Measurements from ENCODE around the gene PDLIM5. TPM values are rescaled to one million over a fixed set of nuclear protein-coding genes. Genes with fewer than 3 reads are reported as not detected.

PDLIM5 gene
- total and polyA plus RNA-seq, 4 donors: 64.4 to 762 (median 228) TPM

GRCh38 chr4:94629837-94630236, 178.1 kb downstream of the PDLIM5 start:
- WGBS, 2 donors: 29 to 35% methylated on average over 2 of the region's 2 CpGs
- DNase-seq (no peak), ATAC-seq (ENCODE audit: low FRiP score) (no peak)
- Histone ChIP-seq H3K27me3 (ENCODE audit: control insufficient read depth in 1 of 2, insufficient read depth in 2 of 2, low read length in 1 of 2) (no peaks in the 10 kb centered on the region), H3K4me3 (ENCODE audit: low read length in 2 of 2) (no peak overlapping the region), H3K4me1 (ENCODE audit: control insufficient read depth in 1 of 2, insufficient read depth in 2 of 2, low read length in 2 of 2) (peaks cover 0 to 6% of the 10 kb centered on the region in 2 donors), H3K27ac (ENCODE audit: low read depth in 1 of 2, low read length in 2 of 2) (no peak overlapping the region), H3K9me3 (ENCODE audit: control insufficient read depth, low read length) (no peaks in the 10 kb centered on the region), H3K36me3 (ENCODE audit: control insufficient read depth in 1 of 2, insufficient read depth in 2 of 2, low read length in 1 of 2) (peaks cover 0 to 5% of the 10 kb centered on the region in 2 donors)
- intact Hi-C loops (cut with DNase I): loop anchor here in 1 of 2 donors (5.0 to 10.0 kb wide), 2 partner anchors 325 to 472 kb away; no protein-coding TSS in a partner anchor

- H3K27me3 ChIP-seq (ENCODE audit: control insufficient read depth in 1 of 2, insufficient read depth in 2 of 2, low read length in 1 of 2): no peaks in the 10 kb centered on the region
- intact Hi-C loops (cut with DNase I): no loop called here
- H3K4me3 ChIP-seq (ENCODE audit: low read length in 2 of 2): no peak overlapping the region
- 77 to 87% methylated on average over 2 of the region's 2 CpGs for whole genome bisulfite sequencing, 2 donors
- H3K9me3 ChIP-seq (ENCODE audit: control insufficient read depth, low read length): no peaks in the 10 kb centered on the region
- DNase-seq: no peak
- peaks cover 2 to 5% of the 10 kb centered on the region in 2 donors for H3K36me3 ChIP-seq (ENCODE audit: control insufficient read depth in 1 of 2, insufficient read depth in 2 of 2, low read length in 1 of 2)
- peaks cover 0 to 6% of the 10 kb centered on the region in 2 donors for H3K4me1 ChIP-seq (ENCODE audit: control insufficient read depth in 1 of 2, insufficient read depth in 2 of 2, low read length in 2 of 2)
- no peak overlapping the region for H3K27ac ChIP-seq (ENCODE audit: low read depth in 1 of 2, low read length in 2 of 2)
- ATAC-seq (ENCODE audit: low FRiP score): peak; percentile 33
Measured at GRCh38 chr4:94634271-94634670, 182.5 kb downstream of the PDLIM5 start.

GRCh38 chr4:94635177-94635576, 183.4 kb downstream of the PDLIM5 start:
- Histone ChIP-seq H3K36me3 (ENCODE audit: control insufficient read depth in 1 of 2, insufficient read depth in 2 of 2, low read length in 1 of 2) (peaks cover 2 to 6% of the 10 kb centered on the region in 2 donors), H3K9me3 (ENCODE audit: control insufficient read depth, low read length) (no peaks in the 10 kb centered on the region), H3K4me1 (ENCODE audit: control insufficient read depth in 1 of 2, insufficient read depth in 2 of 2, low read length in 2 of 2) (peaks cover 0 to 2% of the 10 kb centered on the region in 2 donors), H3K27me3 (ENCODE audit: control insufficient read depth in 1 of 2, insufficient read depth in 2 of 2, low read length in 1 of 2) (no peaks in the 10 kb centered on the region), H3K4me3 (ENCODE audit: low read length in 2 of 2) (no peak overlapping the region), H3K27ac (ENCODE audit: low read depth in 1 of 2, low read length in 2 of 2) (no peak overlapping the region)
- no peak for ATAC-seq (ENCODE audit: low FRiP score)
- intact Hi-C loops (cut with DNase I): no loop called here
- WGBS, 2 donors: 87 to 93% methylated on average over 2 of the region's 2 CpGs
- no peak for DNase-seq

GRCh38 chr4:94636004-94636403, 184.3 kb downstream of the PDLIM5 start:
- no peak overlapping the region for H3K27ac ChIP-seq (ENCODE audit: low read depth in 1 of 2, low read length in 2 of 2)
- peaks cover 2 to 8% of the 10 kb centered on the region in 2 donors for H3K36me3 ChIP-seq (ENCODE audit: control insufficient read depth in 1 of 2, insufficient read depth in 2 of 2, low read length in 1 of 2)
- no peak for DNase-seq

GRCh38 chr4:94639298-94639697, 187.6 kb downstream of the PDLIM5 start:
- intact Hi-C loops (cut with DNase I): no loop called here
- no peak for DNase-seq
- Histone ChIP-seq H3K27me3 (ENCODE audit: control insufficient read depth in 1 of 2, insufficient read depth in 2 of 2, low read length in 1 of 2) (no peaks in the 10 kb centered on the region), H3K36me3 (ENCODE audit: control insufficient read depth in 1 of 2, insufficient read depth in 2 of 2, low read length in 1 of 2) (peaks cover 2 to 3% of the 10 kb centered on the region in 2 donors), H3K27ac (ENCODE audit: low read depth in 1 of 2, low read length in 2 of 2) (no peak overlapping the region), H3K4me3 (ENCODE audit: low read length in 2 of 2) (no peak overlapping the region), H3K4me1 (ENCODE audit: control insufficient read depth in 1 of 2, insufficient read depth in 2 of 2, low read length in 2 of 2) (no peaks in the 10 kb centered on the region), H3K9me3 (ENCODE audit: control insufficient read depth, low read length) (no peaks in the 10 kb centered on the region)
- no peak for ATAC-seq (ENCODE audit: low FRiP score)
- WGBS, 2 donors: 65 to 78% methylated on average over 2 of the region's 2 CpGs

More at GRCh38 chr4:94636004-94636403, 184.3 kb downstream of the PDLIM5 start:
- Histone ChIP-seq H3K4me3 (ENCODE audit: low read length in 2 of 2) (no peak overlapping the region), H3K27me3 (ENCODE audit: control insufficient read depth in 1 of 2, insufficient read depth in 2 of 2, low read length in 1 of 2) (no peaks in the 10 kb centered on the region), H3K4me1 (ENCODE audit: control insufficient read depth in 1 of 2, insufficient read depth in 2 of 2, low read length in 2 of 2) (peaks cover 0 to 2% of the 10 kb centered on the region in 2 donors), H3K9me3 (ENCODE audit: control insufficient read depth, low read length) (no peaks in the 10 kb centered on the region)
- 76 to 77% methylated on average over 2 of the region's 2 CpGs for WGBS, 2 donors
- ATAC-seq (ENCODE audit: low FRiP score): no peak
- intact Hi-C loops (cut with DNase I): no loop called here

GRCh38 chr4:94640151-94640550, 188.4 kb downstream of the PDLIM5 start:
- intact Hi-C loops (cut with DNase I): no loop called here
- 80 to 88% methylated on average over 4 of the region's 4 CpGs for WGBS, 2 donors
- no peak for ATAC-seq (ENCODE audit: low FRiP score)
- no peak overlapping the region for H3K27ac ChIP-seq (ENCODE audit: low read depth in 1 of 2, low read length in 2 of 2)
- H3K4me1 ChIP-seq (ENCODE audit: control insufficient read depth in 1 of 2, insufficient read depth in 2 of 2, low read length in 2 of 2): no peaks in the 10 kb centered on the region
- H3K27me3 ChIP-seq (ENCODE audit: control insufficient read depth in 1 of 2, insufficient read depth in 2 of 2, low read length in 1 of 2): no peaks in the 10 kb centered on the region
- H3K4me3 ChIP-seq (ENCODE audit: low read length in 2 of 2): no peak overlapping the region
- no peaks in the 10 kb centered on the region for H3K9me3 ChIP-seq (ENCODE audit: control insufficient read depth, low read length)
- peaks cover 2 to 3% of the 10 kb centered on the region in 2 donors for H3K36me3 ChIP-seq (ENCODE audit: control insufficient read depth in 1 of 2, insufficient read depth in 2 of 2, low read length in 1 of 2)
- DNase-seq: no peak

- WGBS, 2 donors: 67 to 71% methylated on average over 3 of the region's 3 CpGs
- H3K27ac ChIP-seq (ENCODE audit: low read depth in 1 of 2, low read length in 2 of 2): peak overlapping the region in 1 of 2 donors; percentile 67
- intact Hi-C loops (cut with DNase I): no loop called here
Measured at GRCh38 chr4:94641702-94642560, 190.2 kb downstream of the PDLIM5 start.

GRCh38 chr4:94642561-94642866, 190.8 kb downstream of the PDLIM5 start:
- no peak for DNase-seq
- WGBS, 2 donors: 37 to 40% methylated on average over 2 of the region's 2 CpGs
- H3K36me3 ChIP-seq (ENCODE audit: control insufficient read depth in 1 of 2, insufficient read depth in 2 of 2, low read length in 1 of 2): peaks cover 2 to 3% of the 10 kb centered on the region in 2 donors
- H3K4me1 ChIP-seq (ENCODE audit: control insufficient read depth in 1 of 2, insufficient read depth in 2 of 2, low read length in 2 of 2): no peaks in the 10 kb centered on the region
- no peak overlapping the region for H3K4me3 ChIP-seq (ENCODE audit: low read length in 2 of 2)
- H3K9me3 ChIP-seq (ENCODE audit: control insufficient read depth, low read length): no peaks in the 10 kb centered on the region
- peak overlapping the region in 1 of 2 donors; percentile 67 for H3K27ac ChIP-seq (ENCODE audit: low read depth in 1 of 2, low read length in 2 of 2)
- intact Hi-C loops (cut with DNase I): no loop called here
- H3K27me3 ChIP-seq (ENCODE audit: control insufficient read depth in 1 of 2, insufficient read depth in 2 of 2, low read length in 1 of 2): no peaks in the 10 kb centered on the region
- no peak for ATAC-seq (ENCODE audit: low FRiP score)

More at GRCh38 chr4:94641702-94642560, 190.2 kb downstream of the PDLIM5 start:
- Histone ChIP-seq H3K4me1 (ENCODE audit: control insufficient read depth in 1 of 2, insufficient read depth in 2 of 2, low read length in 2 of 2) (no peaks in the 10 kb centered on the region), H3K27me3 (ENCODE audit: control insufficient read depth in 1 of 2, insufficient read depth in 2 of 2, low read length in 1 of 2) (no peaks in the 10 kb centered on the region), H3K36me3 (ENCODE audit: control insufficient read depth in 1 of 2, insufficient read depth in 2 of 2, low read length in 1 of 2) (peaks cover 2 to 3% of the 10 kb centered on the region in 2 donors), H3K9me3 (ENCODE audit: control insufficient read depth, low read length) (no peaks in the 10 kb centered on the region), H3K4me3 (ENCODE audit: low read length in 2 of 2) (no peak overlapping the region)
- ATAC-seq (ENCODE audit: low FRiP score) (no peak), DNase-seq (no peak)

- Histone ChIP-seq H3K4me1 (ENCODE audit: control insufficient read depth in 1 of 2, insufficient read depth in 2 of 2, low read length in 2 of 2) (peaks cover 3 to 7% of the 10 kb centered on the region in 2 donors), H3K9me3 (ENCODE audit: control insufficient read depth, low read length) (no peaks in the 10 kb centered on the region), H3K27ac (ENCODE audit: low read depth in 1 of 2, low read length in 2 of 2) (no peak overlapping the region), H3K36me3 (ENCODE audit: control insufficient read depth in 1 of 2, insufficient read depth in 2 of 2, low read length in 1 of 2) (no peaks in the 10 kb centered on the region), H3K4me3 (ENCODE audit: low read length in 2 of 2) (no peak overlapping the region), H3K27me3 (ENCODE audit: control insufficient read depth in 1 of 2, insufficient read depth in 2 of 2, low read length in 1 of 2) (no peaks in the 10 kb centered on the region)
- DNase-seq (no peak), ATAC-seq (ENCODE audit: low FRiP score) (no peak)
- 88 to 95% methylated on average over 7 of the region's 7 CpGs for WGBS, 2 donors
- intact Hi-C loops (cut with DNase I): no loop called here
Measured at GRCh38 chr4:94648699-94649098, 197.0 kb downstream of the PDLIM5 start.
